Effector memory CD4-positive, alpha-beta T cell (primary cell): ENCODE results near the gene THRA.

Experiments
- DNase-seq, 3 donors: peaks; one replicate each; pipeline ENCODE4 v3.0.0-alpha.2; 2020
- H3K27ac ChIP-seq: 2 replicates; pipeline ENCODE4 v1.7.0; 2013; ENCODE audit warnings: mild to moderate bottlenecking, low read length, moderate library complexity; ENCODE audit not compliant: insufficient read depth, poor library complexity, severe bottlenecking
- H3K27me3 ChIP-seq: replicated peaks from 2 replicates; pipeline ENCODE4 v1.7.0; 2013; ENCODE audit warnings: mild to moderate bottlenecking, low read length; ENCODE audit not compliant: insufficient read depth, control insufficient read depth, poor library complexity, severe bottlenecking
- H3K36me3 ChIP-seq: 2 replicates; pipeline ENCODE4 v1.7.0; 2013; ENCODE audit warnings: mild to moderate bottlenecking, low read length, moderate library complexity; ENCODE audit not compliant: control insufficient read depth, insufficient read depth
- H3K4me1 ChIP-seq: 2 replicates; pipeline ENCODE4 v1.7.0; 2013; ENCODE audit warnings: low read length, mild to moderate bottlenecking; ENCODE audit not compliant: control insufficient read depth, insufficient read depth, poor library complexity, severe bottlenecking
- H3K4me3 ChIP-seq: 2 replicates; pipeline ENCODE4 v1.7.0; 2013; ENCODE audit warnings: low read length, low read depth, mild to moderate bottlenecking; ENCODE audit not compliant: insufficient read depth, poor library complexity, severe bottlenecking
- H3K9me3 ChIP-seq: 2 replicates; pipeline ENCODE4 v1.7.0; 2013; ENCODE audit warnings: mild to moderate bottlenecking, low read length, moderate library complexity; ENCODE audit not compliant: control insufficient read depth

THRA gene

GRCh38 chr17:40020146-40020545 lies 42.6 kb upstream of the THRA start:
- Histone ChIP-seq H3K4me1 (no peaks in the 10 kb centered on the region), H3K36me3 (peaks cover 36% of the 10 kb centered on the region), H3K4me3 (no peak overlapping the region), H3K27me3 (no peaks in the 10 kb centered on the region), H3K27ac (no peak overlapping the region), H3K9me3 (no peaks in the 10 kb centered on the region)
- DNase-seq: no peak

DNA sequence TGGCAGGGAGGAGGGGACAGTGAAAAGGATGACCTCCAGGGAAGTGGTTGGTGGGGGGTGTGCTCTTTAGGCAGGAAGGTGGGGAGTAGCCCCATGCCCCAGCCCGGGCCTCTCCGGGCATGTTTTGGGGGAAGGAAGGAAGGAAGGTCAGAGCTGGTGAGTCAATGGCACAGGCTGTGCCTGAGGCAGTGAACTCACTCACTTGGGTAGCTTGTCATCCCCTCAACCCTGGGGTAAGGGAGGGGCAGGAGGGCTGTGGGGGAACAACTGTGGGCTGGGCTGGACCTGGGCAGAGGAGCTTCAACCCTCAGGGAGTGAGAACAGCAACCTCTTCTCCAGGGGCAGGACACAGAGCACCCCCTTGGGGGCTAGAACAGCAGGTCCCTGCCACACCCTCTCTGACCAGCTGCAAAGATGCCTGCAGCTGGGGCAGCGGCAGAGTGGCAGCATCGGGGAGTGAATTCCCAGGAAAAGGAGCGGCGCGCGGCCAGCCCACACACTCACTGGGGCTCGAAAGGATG lies 41.3 kb upstream of the THRA start:
- H3K4me1 ChIP-seq: peaks cover 4% of the 10 kb centered on the region
- no peak overlapping the region for H3K27ac ChIP-seq
- no peaks in the 10 kb centered on the region for H3K9me3 ChIP-seq
- H3K27me3 ChIP-seq: no peaks in the 10 kb centered on the region
- no peak overlapping the region for H3K4me3 ChIP-seq
- peaks cover 40% of the 10 kb centered on the region for H3K36me3 ChIP-seq
- DNase-seq: no peak

GRCh38 chr17:40022497-40022896 lies 40.3 kb upstream of the THRA start:
- Histone ChIP-seq H3K9me3 (no peaks in the 10 kb centered on the region), H3K27me3 (no peaks in the 10 kb centered on the region), H3K4me3 (no peak overlapping the region), H3K4me1 (peaks cover 10% of the 10 kb centered on the region), H3K36me3 (peaks cover 47% of the 10 kb centered on the region), H3K27ac (no peak overlapping the region)
- no peak for DNase-seq

DNA sequence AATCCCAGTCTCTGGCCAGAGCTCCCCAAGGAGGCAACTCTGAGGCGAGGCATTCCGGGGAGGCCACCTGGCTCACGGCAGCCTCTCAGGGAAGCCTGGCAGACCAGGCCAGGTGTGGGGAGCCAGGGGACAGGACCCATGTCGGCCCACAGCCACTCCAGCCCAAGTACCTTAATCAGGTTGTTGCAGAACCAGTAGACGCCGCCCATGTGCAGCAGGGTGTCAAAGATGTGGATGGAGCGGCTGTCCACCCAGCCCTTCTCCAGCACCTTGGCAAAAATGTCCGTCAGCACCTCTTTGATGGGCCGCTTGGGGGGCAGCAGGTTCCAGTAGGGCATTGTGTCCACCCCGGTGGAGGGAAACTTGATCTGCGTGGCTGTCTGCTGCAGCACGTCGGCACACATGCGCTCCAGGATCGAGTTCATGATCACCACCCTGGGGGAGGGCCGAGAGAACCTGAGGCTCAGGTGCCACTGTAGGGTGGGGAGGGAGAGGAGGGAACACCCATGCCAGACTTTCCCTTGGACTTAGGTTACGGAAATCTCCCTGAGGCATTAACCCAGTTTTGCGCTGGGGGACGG lies 39.7 kb upstream of the THRA start:
- no peak overlapping the region for H3K27ac ChIP-seq
- H3K27me3 ChIP-seq: no peaks in the 10 kb centered on the region
- no peak for DNase-seq
- H3K4me3 ChIP-seq: no peak overlapping the region
- no peaks in the 10 kb centered on the region for H3K9me3 ChIP-seq
- peaks cover 50% of the 10 kb centered on the region for H3K36me3 ChIP-seq
- H3K4me1 ChIP-seq: peaks cover 10% of the 10 kb centered on the region

DNA sequence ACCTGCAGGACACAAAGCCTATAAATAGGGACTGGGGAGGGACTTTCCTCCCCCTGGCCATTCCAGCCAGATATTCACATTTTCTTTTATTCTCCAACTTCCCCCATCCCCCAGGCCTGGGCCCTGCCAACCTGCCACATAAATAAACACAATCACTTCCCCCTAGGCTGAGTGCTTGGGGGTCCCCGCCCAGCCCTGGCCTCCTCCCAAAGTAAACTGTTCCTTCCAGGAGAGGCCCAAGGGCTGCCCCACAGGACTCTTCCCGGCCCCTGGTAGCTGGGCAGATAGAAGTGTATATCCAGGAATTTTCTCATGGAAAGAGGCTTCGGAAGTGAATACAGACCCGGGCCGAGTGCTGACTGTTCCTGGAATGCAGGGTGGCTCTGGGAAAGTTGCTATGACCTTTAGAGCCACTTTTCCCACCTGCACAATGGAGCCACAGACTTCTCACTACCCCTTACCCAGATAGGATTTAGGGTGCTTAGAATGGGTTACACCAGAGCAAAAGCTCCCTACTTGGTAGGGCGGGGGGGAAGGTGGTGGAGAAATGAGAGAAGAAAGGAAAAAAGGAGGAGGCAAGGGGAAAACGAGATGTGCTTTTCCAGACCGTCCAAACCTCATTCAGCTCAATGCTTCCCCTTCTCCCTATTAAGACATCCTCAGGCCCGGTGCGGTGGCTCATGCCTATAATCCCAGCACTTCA lies 39.0 kb upstream of the THRA start:
- no peak for DNase-seq
- H3K4me1 ChIP-seq: peaks cover 10% of the 10 kb centered on the region
- H3K4me3 ChIP-seq: no peak overlapping the region
- H3K9me3 ChIP-seq: no peaks in the 10 kb centered on the region
- H3K27ac ChIP-seq: no peak overlapping the region
- peaks cover 53% of the 10 kb centered on the region for H3K36me3 ChIP-seq
- no peaks in the 10 kb centered on the region for H3K27me3 ChIP-seq

DNA sequence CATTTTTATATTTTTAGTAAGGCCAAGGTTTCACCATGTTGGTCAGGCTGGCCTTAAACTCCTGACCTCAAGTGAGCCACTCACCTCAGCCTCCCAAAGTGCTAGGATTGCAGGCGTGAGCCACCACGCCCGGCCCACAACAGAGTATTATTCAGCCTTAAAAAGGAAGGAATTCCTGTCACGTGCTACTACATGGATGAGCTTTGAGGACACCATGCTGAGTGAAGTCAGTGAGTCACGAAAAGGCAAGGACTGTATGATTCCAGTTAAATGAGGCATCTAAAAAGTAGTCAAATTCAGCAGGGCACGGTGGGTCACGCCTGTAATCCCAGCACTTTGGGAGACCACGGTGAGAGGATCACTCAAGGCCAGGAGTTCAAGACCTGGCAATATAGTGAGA lies 37.9 kb upstream of the THRA start:
- Histone ChIP-seq H3K27me3 (no peaks in the 10 kb centered on the region), H3K36me3 (peaks cover 56% of the 10 kb centered on the region), H3K4me1 (peaks cover 10% of the 10 kb centered on the region), H3K4me3 (no peak overlapping the region), H3K9me3 (no peaks in the 10 kb centered on the region), H3K27ac (no peak overlapping the region)
- DNase-seq: no peak

- H3K9me3 ChIP-seq: no peaks in the 10 kb centered on the region
- no peak overlapping the region for H3K4me3 ChIP-seq
- no peaks in the 10 kb centered on the region for H3K27me3 ChIP-seq
- peaks cover 10% of the 10 kb centered on the region for H3K4me1 ChIP-seq
- peaks cover 52% of the 10 kb centered on the region for H3K36me3 ChIP-seq
- no peak overlapping the region for H3K27ac ChIP-seq
- DNase-seq: no peak
Measured at GRCh38 chr17:40025559-40025958, 37.2 kb upstream of the THRA start.

DNA sequence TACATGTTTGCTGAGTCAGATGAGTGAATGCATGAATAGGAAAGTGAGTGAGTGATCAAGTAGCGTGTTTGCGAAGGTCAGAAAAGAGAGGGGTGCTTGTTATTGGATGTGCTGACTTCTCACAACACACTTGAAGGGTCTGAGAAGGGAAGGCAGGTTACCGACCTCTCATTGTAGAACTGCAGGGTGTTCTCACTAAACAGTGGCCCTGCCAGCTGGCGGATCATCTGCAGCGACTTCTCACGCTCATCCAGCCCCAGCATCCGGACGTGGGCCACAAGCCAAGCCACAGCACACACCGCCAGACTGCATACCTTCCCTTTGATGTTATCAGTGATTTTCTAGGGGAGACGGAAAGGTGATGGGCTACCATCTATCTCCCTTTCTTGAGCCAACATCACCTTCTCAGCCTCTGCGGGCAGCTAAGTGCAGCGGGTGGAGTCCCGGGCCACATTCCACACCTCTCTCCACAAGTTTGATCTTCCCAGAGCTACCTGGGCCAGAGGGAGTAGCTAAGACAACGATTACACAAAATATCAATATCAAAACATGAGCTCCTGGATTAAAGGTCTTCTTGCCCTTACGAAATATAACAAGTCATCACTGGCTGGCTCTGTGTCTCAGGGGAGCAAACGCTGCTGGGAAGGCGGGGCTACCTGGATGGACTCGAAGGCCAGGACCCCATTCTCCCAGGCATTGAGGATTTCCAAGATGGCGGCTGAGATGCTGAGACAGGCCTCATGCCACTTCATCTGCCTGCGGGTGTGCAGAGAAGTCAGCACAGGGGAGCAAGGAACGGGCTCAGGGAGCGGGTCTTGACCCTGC lies 36.6 kb upstream of the THRA start:
- Histone ChIP-seq H3K4me1 (peaks cover 10% of the 10 kb centered on the region), H3K9me3 (no peaks in the 10 kb centered on the region), H3K27ac (no peak overlapping the region), H3K4me3 (no peak overlapping the region), H3K27me3 (no peaks in the 10 kb centered on the region), H3K36me3 (peaks cover 56% of the 10 kb centered on the region)
- DNase-seq: peak in 2 of 3 donors; percentile 14 to 21

DNA sequence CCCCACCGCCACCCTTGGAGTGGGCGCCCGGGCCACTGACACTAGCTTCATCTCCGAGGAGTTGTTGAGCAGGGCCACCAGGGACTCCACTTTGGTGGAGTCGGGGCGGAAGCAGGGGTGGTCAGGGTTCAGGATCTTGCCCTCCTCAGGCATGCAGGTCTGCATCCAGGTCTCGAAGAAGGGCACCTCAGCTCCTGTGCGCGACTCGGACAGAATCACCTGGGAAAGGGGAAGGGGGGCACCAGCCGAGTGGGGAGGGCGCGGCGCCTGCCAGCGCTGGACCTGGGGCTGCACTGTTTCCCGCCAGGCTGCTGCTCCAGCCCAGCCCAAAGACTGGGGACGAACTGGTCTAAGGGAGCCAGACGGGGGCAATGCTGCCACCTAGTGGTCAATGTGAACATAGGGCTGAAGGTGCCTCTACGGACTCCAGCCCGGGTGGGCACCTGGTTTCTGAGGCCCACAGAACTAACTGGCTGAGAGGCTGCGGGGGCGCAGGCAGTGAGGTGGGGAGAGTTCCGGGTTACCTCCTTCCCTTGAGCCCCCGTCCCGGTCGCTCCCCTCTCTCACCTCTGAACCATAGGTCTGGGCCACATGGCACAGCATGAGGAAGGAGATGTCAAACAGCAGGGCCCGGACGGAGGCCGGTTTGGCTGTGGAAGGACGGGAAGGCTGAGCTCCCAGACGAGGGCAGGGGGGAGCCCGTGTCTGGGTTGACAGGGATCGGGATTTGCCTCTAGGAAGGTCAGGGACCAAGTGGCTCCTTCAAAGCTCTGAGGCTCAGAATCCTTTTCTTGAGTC lies 35.8 kb upstream of the THRA start:
- Histone ChIP-seq H3K27me3 (no peaks in the 10 kb centered on the region), H3K9me3 (no peaks in the 10 kb centered on the region), H3K4me3 (no peak overlapping the region), H3K27ac (no peak overlapping the region), H3K36me3 (peaks cover 56% of the 10 kb centered on the region), H3K4me1 (peaks cover 10% of the 10 kb centered on the region)
- DNase-seq: peak; percentile 50 to 70 (median 55)
